Ascending aorta (tissue), 2 donors: ENCODE measurements around the gene C1orf216. TPM values are rescaled to one million over a fixed set of nuclear protein-coding genes. Genes with fewer than 3 reads are reported as not detected.

Source experiments
- DNase-seq, 2 donors: peaks; one replicate each; pipeline ENCODE4 v3.0.0-alpha.2; 2019; ENCODE audit warnings: low spot score in 2 of 2
- H3K27ac ChIP-seq, 2 donors: fragments of 200-600 bp; sonication (generic); one replicate each; pipeline ENCODE4 v1.5.1; 2016 to 2017; ENCODE audit warnings: mild to moderate bottlenecking in 1 of 2
- H3K27me3 ChIP-seq: fragments of 200-600 bp; sonication (generic); one replicate; pipeline ENCODE4 v1.5.1; 2017
- H3K36me3 ChIP-seq, 2 donors: fragments of 200-600 bp; sonication (generic); one replicate each; pipeline ENCODE4 v1.5.1; 2016
- H3K4me1 ChIP-seq, 2 donors: fragments of 200-600 bp; sonication (generic); one replicate each; pipeline ENCODE4 v1.5.1; 2016 to 2017; ENCODE audit warnings: mild to moderate bottlenecking in 1 of 2
- H3K4me3 ChIP-seq, 2 donors: fragments of 200-600 bp; sonication (generic); one replicate each; pipeline ENCODE4 v1.5.1; 2016 to 2017; ENCODE audit warnings: mild to moderate bottlenecking in 1 of 2
- H3K9me3 ChIP-seq, 2 donors: fragments of 200-600 bp; sonication (generic); one replicate each; pipeline ENCODE4 v1.5.1; 2016
- CTCF ChIP-seq, 3 experiments: fragments of 200-600 bp in 2 of 3; fragments of 450-650 bp in 1 of 3; sonication (generic) in 2 of 3; IDR thresholded peaks; one replicate each; pipeline ENCODE4 v1.5.1; 2016 to 2019; ENCODE audit warnings: antibody characterized with exemption in 3 of 3, mild to moderate bottlenecking in 1 of 3, moderate library complexity in 1 of 3
- intact Hi-C: fragments of 100-400 bp; cut with DNase I; formaldehyde crosslinking; loops from one replicate; pipeline ENCODE4 v1.15.1; 2023
- total RNA-seq: library from RNA; depleted of rRNA; stranded (reverse); fragments of >200 nt; gene quantifications from one replicate; pipeline ENCODE4 v1.1.0, GENCODE V29; 2016

The C1orf216 gene
- total RNA-seq, 1 donor from 2014 or later = 40.6 TPM

- Histone ChIP-seq H3K4me1 (no peaks in the 10 kb centered on the region), H3K4me3 (no peak overlapping the region)
- intact Hi-C loops = no loop called here
Measured at GRCh38 chr1:35666216-35666615, 52.5 kb downstream of the C1orf216 start.

More at GRCh38 chr1:35666216-35666615, 52.5 kb downstream of the C1orf216 start:
- TF ChIP-seq CTCF (IDR thresholded peaks at IDR 0.05) = no peak
- Histone ChIP-seq H3K27me3 (no peaks in the 10 kb centered on the region), H3K36me3 (no peaks in the 10 kb centered on the region), H3K9me3 (no peaks in the 10 kb centered on the region), H3K27ac (no peak overlapping the region)
- no peak for DNase-seq

Other genes with a start within 250 kb of the C1orf216 start
- 44.9 TPM for gene KIAA0319L, start 161.5 kb downstream of the C1orf216 start, total RNA-seq
- gene NCDN, start 161.1 kb downstream of the C1orf216 start, total RNA-seq = 20.1 TPM
- gene TFAP2E, start 145.6 kb downstream of the C1orf216 start, total RNA-seq = 10.2 TPM
- 54.0 TPM for gene PSMB2, start 77.4 kb downstream of the C1orf216 start, total RNA-seq
- gene CLSPN, start 51.1 kb upstream of the C1orf216 start, total RNA-seq = not detected
- gene AGO4, start 89.1 kb upstream of the C1orf216 start, total RNA-seq = 40.4 TPM
- gene AGO1, start 164.3 kb upstream of the C1orf216 start, total RNA-seq = 24.2 TPM
- gene AGO3, start 212.2 kb upstream of the C1orf216 start, total RNA-seq = 19.7 TPM